T-cell (primary cell): Measurements from ENCODE around the gene CD2. TPM values are rescaled to one million over a fixed set of nuclear protein-coding genes. Genes with fewer than 3 reads are reported as not detected.
A peak's percentile ranks its signal among the peaks of the same experiment; 100 is the strongest.
"Not testable (repeated sequence)": the region's sequence is repeated elsewhere in the genome, so short reads cannot be mapped to it uniquely, and the experiment has no call there.

Experiments
- ATAC-seq, 4 experiments: fragments of 200-7000 bp in 3 of 4; fragments of 150-1000 bp in 1 of 4; cut with Tn5 transposase; replicated peaks in 1 of 4; 1 replicate in 3 of 4; 2 replicates in 1 of 4; pipeline ENCODE4 v1.10.0; 2021; ENCODE audit warnings: moderate library complexity in 3 of 4, mild to moderate bottlenecking in 2 of 4, moderate number of reproducible peaks in 1 of 4
- CTCF ChIA-PET, 2 donors: fragments of 300-600 bp; sonication (Branson Sonifier 250); formaldehyde crosslinking; loops; one replicate each; lab custom pipeline; 2022; ENCODE audit warnings: antibody characterized with exemption in 2 of 2; lab: Charles Lee
- POLR2A ChIA-PET, 2 donors: fragments of 300-600 bp; sonication (Branson Sonifier 250); formaldehyde crosslinking; loops; one replicate each; lab custom pipeline; 2022; ENCODE audit warnings: antibody characterized with exemption in 2 of 2; lab: Charles Lee
- DNase-seq, 35 experiments: peaks; one replicate each; pipeline versions ENCODE4 v3.0.0 to v3.0.0-alpha.2; 2013 to 2023
- H3K27ac ChIP-seq: one replicate; pipeline ENCODE4 v1.5.1; 2013; ENCODE audit warnings: low read length
- H3K27me3 ChIP-seq, 2 experiments: replicated peaks in 1 of 2; 1 replicate in 1 of 2; 2 replicates in 1 of 2; pipeline versions ENCODE4 v1.6.1 to v1.7.0; 2013; ENCODE audit warnings: low read length in 1 of 2, mixed read lengths in 1 of 2; ENCODE audit not compliant: control insufficient read depth in 2 of 2, insufficient read depth in 2 of 2; ENCODE audit errors: extremely low read depth in 1 of 2
- H3K36me3 ChIP-seq, 2 donors: 1 replicate in 1 of 2; 2 replicates in 1 of 2; pipeline versions ENCODE4 v1.6.1 to v1.7.0; 2013; ENCODE audit warnings: low read length in 1 of 2; ENCODE audit not compliant: control insufficient read depth in 2 of 2, insufficient read depth in 1 of 2; ENCODE audit errors: extremely low read depth in 1 of 2
- H3K4me1 ChIP-seq, 2 experiments: 1 replicate in 1 of 2; 2 replicates in 1 of 2; pipeline versions ENCODE4 v1.6.1 to v1.7.0; 2013; ENCODE audit warnings: low read length in 2 of 2, mixed read lengths in 1 of 2; ENCODE audit not compliant: insufficient read depth in 2 of 2, control insufficient read depth in 1 of 2; ENCODE audit errors: extremely low read depth in 1 of 2
- H3K4me3 ChIP-seq, 2 donors: 1 replicate in 1 of 2; 2 replicates in 1 of 2; pipeline versions ENCODE4 v1.5.1 to v1.7.0; 2013; ENCODE audit warnings: mild to moderate bottlenecking in 2 of 2, low read length in 1 of 2, moderate library complexity in 1 of 2; ENCODE audit not compliant: control insufficient read depth in 1 of 2; ENCODE audit errors: extremely low read depth in 1 of 2
- H3K9me3 ChIP-seq: 2 replicates; pipeline ENCODE4 v1.7.0; 2013
- H3K27ac Mint-ChIP-seq, 2 donors: one replicate each; pipeline ENCODE4 v1.8.0; 2020 to 2021; ENCODE audit warnings: mild to moderate bottlenecking in 2 of 2, mixed read lengths in 2 of 2
- H3K27me3 Mint-ChIP-seq, 2 donors: one replicate each; pipeline ENCODE4 v1.8.0; 2021 to 2022; ENCODE audit warnings: mixed read lengths in 2 of 2
- H3K36me3 Mint-ChIP-seq: one replicate; pipeline ENCODE4 v1.8.0; 2021; ENCODE audit warnings: mixed read lengths
- H3K4me1 Mint-ChIP-seq, 3 donors: one replicate each; pipeline ENCODE4 v1.8.0; 2020 to 2022; ENCODE audit warnings: mixed read lengths in 3 of 3, mild to moderate bottlenecking in 1 of 3
- H3K4me3 Mint-ChIP-seq, 3 donors: one replicate each; pipeline ENCODE4 v1.8.0; 2020 to 2022; ENCODE audit warnings: mild to moderate bottlenecking in 3 of 3, mixed read lengths in 3 of 3, moderate library complexity in 3 of 3
- H3K9me3 Mint-ChIP-seq, 3 donors: one replicate each; pipeline ENCODE4 v1.8.0; 2020 to 2022; ENCODE audit warnings: mixed read lengths in 3 of 3
- WGBS: methylation state at CpG from one replicate; pipeline ENCODE4 v1.1.5; 2013; ENCODE audit warnings: missing lambda C conversion rate; ENCODE audit not compliant: insufficient coverage; 5-methylcytosine and 5-hydroxymethylcytosine counted together
- total RNA-seq, 35 experiments: library from RNA in 6 of 35; stranded (reverse) in 6 of 35; fragments of 120-200 nt in 1 of 35; gene quantifications; one replicate each; pipeline versions ENCODE4 v1.2.1 to v1.2.4 and lab custom pipeline; 2013 to 2026

CD2 gene
- total RNA-seq, 5 donors from 2014 or later (not counting 1 experiment from before 2014, with no cell fraction given) = 119 to 209 (median 158) TPM

- POLR2A ChIA-PET = interaction anchor here in 1 of 2 donors (1.0 kb wide), 2 partner anchors 14 to 309 kb away, joined by 3 read pairs; partner anchors contain the start of gene TTF2
Observed at GRCh38 chr1:116751621-116752020, 2.6 kb upstream of the CD2 start.

GRCh38 chr1:116753312-116753711 lies 918 bp upstream of the CD2 start:
- Histone ChIP-seq H3K27ac (peak overlapping the region; percentile 80), H3K27me3 (no peaks in the 10 kb centered on the region), H3K4me1 (peaks cover 15% of the 10 kb centered on the region in 2 experiments), H3K4me3 (no peak overlapping the region), H3K9me3 (peaks cover 4% of the 10 kb centered on the region), H3K36me3 (peaks cover 0 to 2% of the 10 kb centered on the region in 2 donors)
- WGBS = no CpG with 5 or more reads among the region's 3 CpGs
- Mint-ChIP-seq H3K4me3 (peak overlapping the region; percentile 96 to 100 (median 99)), H3K27ac (peak overlapping the region; percentile 96 to 98), H3K27me3 (no peaks in the 10 kb centered on the region), H3K36me3 (peaks cover 33% of the 10 kb centered on the region), H3K4me1 (peaks cover 29 to 57% (median 34%) of the 10 kb centered on the region in 3 donors), H3K9me3 (peaks cover 0 to 15% (median 2%) of the 10 kb centered on the region in 3 donors)
- ATAC-seq (no peak), DNase-seq (peak in 1 of 35 experiments; percentile 27)
- CTCF ChIA-PET = no interaction called here
- POLR2A ChIA-PET = interaction anchor here in 1 of 2 donors (3.3 kb wide), 1 partner anchor 11 kb away, joined by 17 read pairs; no protein-coding TSS in a partner anchor

More at GRCh38 chr1:116751621-116752020, 2.6 kb upstream of the CD2 start:
- CTCF ChIA-PET = interaction anchor here (0.7 to 1.3 kb wide), 6 partner anchors 8 to 309 kb away, joined by 3 to 17 read pairs (median 3); partner anchors contain the start of gene TTF2 (in 1 of the 2)
- Histone ChIP-seq H3K4me1 (peaks cover 15% of the 10 kb centered on the region in 2 experiments), H3K4me3 (no peak overlapping the region), H3K9me3 (peaks cover 4% of the 10 kb centered on the region), H3K36me3 (no peaks in the 10 kb centered on the region), H3K27ac (peak overlapping the region; percentile 80), H3K27me3 (no peaks in the 10 kb centered on the region)
- Mint-ChIP-seq H3K4me3 (peak overlapping the region; percentile 37 to 68 (median 61)), H3K4me1 (peaks cover 29 to 43% (median 34%) of the 10 kb centered on the region in 3 donors), H3K27me3 (no peaks in the 10 kb centered on the region), H3K27ac (peak overlapping the region; percentile 93 to 97), H3K36me3 (peaks cover 32% of the 10 kb centered on the region), H3K9me3 (peaks cover 8 to 30% (median 11%) of the 10 kb centered on the region in 3 donors)
- DNase-seq = peak in 1 of 35 experiments; percentile 14
- WGBS = 13% methylated on average over 1 of the region's 1 CpG
- ATAC-seq = no peak

DNA sequence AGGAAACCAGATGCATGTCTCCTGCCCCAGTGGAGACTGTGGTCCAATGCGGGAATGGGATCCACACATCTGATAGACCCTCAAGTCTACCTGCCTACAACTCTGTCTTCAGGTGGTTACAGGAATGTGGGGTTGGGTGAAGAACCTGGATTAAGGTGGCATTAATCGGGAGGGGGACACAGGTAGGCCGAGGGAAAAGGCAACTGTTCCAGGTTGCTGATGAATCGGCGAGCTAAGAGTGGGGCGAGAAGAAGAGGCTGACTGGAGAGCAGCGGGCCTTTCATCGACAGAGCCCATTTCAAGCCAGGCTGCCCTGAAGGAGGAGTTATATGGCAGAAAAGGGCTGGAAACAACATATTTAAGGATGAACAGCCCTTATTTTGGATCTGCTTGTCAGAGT lies 836 bp downstream of the CD2 start:
- Histone ChIP-seq H3K36me3 (peaks cover 0 to 15% of the 10 kb centered on the region in 2 donors), H3K27ac (peak overlapping the region; percentile 80), H3K4me1 (peaks cover 22 to 26% of the 10 kb centered on the region in 2 experiments), H3K9me3 (no peaks in the 10 kb centered on the region), H3K4me3 (peak overlapping the region; percentile 81 to 91), H3K27me3 (no peaks in the 10 kb centered on the region)
- ChIA-PET POLR2A (interaction anchor here (0.6 to 3.8 kb wide), 8 partner anchors 9 to 49 kb away, joined by 3 to 51 read pairs (median 8); no protein-coding TSS in a partner anchor), CTCF (interaction anchor here (0.9 to 3.8 kb wide), 9 partner anchors 9 to 61 kb away, joined by 3 to 66 read pairs (median 4); no protein-coding TSS in a partner anchor)
- H3K9me3 Mint-ChIP-seq = peaks cover 0 to 3% (median 2%) of the 10 kb centered on the region in 3 donors
- ATAC-seq (peak in 2 of 4 experiments; percentile 13 to 18), DNase-seq (peak in 1 of 35 experiments; percentile 30)
- H3K27ac Mint-ChIP-seq = peak overlapping the region; percentile 96 to 98
- H3K4me3 Mint-ChIP-seq = peak overlapping the region; percentile 96 to 100 (median 99)
- peaks cover 41 to 75% (median 45%) of the 10 kb centered on the region in 3 donors for H3K4me1 Mint-ChIP-seq
- peaks cover 35% of the 10 kb centered on the region for H3K36me3 Mint-ChIP-seq
- H3K27me3 Mint-ChIP-seq = no peaks in the 10 kb centered on the region
- 5% methylated on average over 8 of the region's 8 CpGs for WGBS

DNA sequence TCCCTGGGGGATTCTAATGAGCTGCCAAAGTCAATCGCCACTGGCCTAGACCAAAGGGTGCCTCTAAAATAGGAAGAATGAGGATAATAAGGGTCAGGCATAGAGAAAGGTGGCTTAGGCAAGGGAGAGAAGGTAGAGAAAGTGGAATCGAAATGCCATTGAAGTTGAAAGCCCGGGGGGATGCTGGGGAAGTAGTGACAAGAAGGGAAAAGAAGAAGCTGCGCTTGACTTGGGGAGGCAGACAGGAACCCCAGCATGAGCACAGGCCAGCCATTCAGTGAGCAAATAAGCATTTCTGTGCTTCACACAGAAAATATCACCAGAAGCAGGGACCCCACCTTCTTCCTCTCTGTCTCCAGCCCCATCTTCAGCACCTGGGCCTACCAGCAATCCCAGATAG lies 1.5 kb downstream of the CD2 start:
- CTCF ChIA-PET = interaction anchor here (0.9 to 3.8 kb wide), 7 partner anchors 9 to 61 kb away, joined by 3 to 66 read pairs (median 3); no protein-coding TSS in a partner anchor
- Histone ChIP-seq H3K4me3 (peak overlapping the region; percentile 81 to 91), H3K9me3 (no peaks in the 10 kb centered on the region), H3K36me3 (peaks cover 3 to 20% of the 10 kb centered on the region in 2 donors), H3K27me3 (no peaks in the 10 kb centered on the region), H3K27ac (peak overlapping the region; percentile 80), H3K4me1 (peaks cover 25 to 32% of the 10 kb centered on the region in 2 experiments)
- Mint-ChIP-seq H3K27ac (peak overlapping the region; percentile 96 to 98), H3K36me3 (peaks cover 41% of the 10 kb centered on the region), H3K9me3 (no peaks in the 10 kb centered on the region), H3K27me3 (no peaks in the 10 kb centered on the region), H3K4me1 (peaks cover 45 to 81% (median 48%) of the 10 kb centered on the region in 3 donors), H3K4me3 (peak overlapping the region; percentile 96 to 100 (median 99))
- ATAC-seq (peak; percentile 16 to 42 (median 29)), DNase-seq (peak in 2 of 35 experiments; percentile 15 to 28)
- WGBS = 0% methylated on average over 3 of the region's 4 CpGs
- POLR2A ChIA-PET = interaction anchor here (0.6 to 3.8 kb wide), 6 partner anchors 9 to 304 kb away, joined by 3 to 51 read pairs (median 8); partner anchors contain the start of gene TTF2 (in 1 of the 2)

DNA sequence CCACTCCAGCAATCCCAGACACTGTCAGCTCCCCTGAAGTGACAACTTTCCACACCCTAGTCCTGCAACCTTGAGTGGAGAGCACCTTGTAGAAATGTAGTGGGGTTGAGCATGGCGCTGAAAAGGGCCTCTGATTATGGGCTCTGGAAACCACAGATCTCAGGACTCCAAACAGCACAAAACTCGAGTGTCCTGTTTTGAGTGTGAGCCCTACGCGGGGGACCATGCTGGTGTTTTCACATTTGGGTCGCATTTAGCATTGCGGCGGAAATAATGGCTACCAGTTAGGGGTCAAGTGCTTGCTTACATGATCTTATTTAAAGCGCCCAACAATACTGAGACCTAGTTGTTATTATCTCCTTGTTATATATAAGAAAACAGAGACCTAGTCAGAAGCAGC lies 1.9 kb downstream of the CD2 start:
- peak in 3 of 4 experiments; percentile 5 to 16 (median 5) for ATAC-seq

DNA sequence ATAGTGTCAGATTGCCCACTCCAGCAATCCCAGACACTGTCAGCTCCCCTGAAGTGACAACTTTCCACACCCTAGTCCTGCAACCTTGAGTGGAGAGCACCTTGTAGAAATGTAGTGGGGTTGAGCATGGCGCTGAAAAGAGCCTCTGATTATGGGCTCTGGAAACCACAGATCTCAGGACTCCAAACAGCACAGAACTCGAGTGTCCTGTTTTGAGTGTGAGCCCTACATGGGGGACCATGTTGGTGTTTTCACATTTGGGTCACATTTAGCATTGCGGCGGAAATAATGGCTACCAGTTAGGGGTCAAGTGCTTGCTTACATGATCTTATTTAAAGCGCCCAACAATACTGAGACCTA lies 4.2 kb downstream of the CD2 start:
- peaks cover 13 to 48% of the 10 kb centered on the region in 2 donors for H3K36me3 ChIP-seq
- H3K36me3 Mint-ChIP-seq = peaks cover 68% of the 10 kb centered on the region
- H3K4me3 ChIP-seq = peak overlapping the region; percentile 50 to 81
- no CpG with 5 or more reads among the region's 5 CpGs for WGBS
- POLR2A ChIA-PET = interaction anchor here in 1 of 2 donors (0.8 kb wide), 1 partner anchor 9 kb away, joined by 3 read pairs; no protein-coding TSS in a partner anchor
- CTCF ChIA-PET = interaction anchor here (1.0 to 1.1 kb wide), 2 partner anchors 13 to 24 kb away, joined by 3 read pairs; no protein-coding TSS in a partner anchor
- H3K27me3 ChIP-seq, H3K9me3 ChIP-seq, H3K9me3 Mint-ChIP-seq, H3K27me3 Mint-ChIP-seq, ATAC-seq: not testable (repeated sequence)
- H3K4me1 ChIP-seq = peaks cover 42 to 48% of the 10 kb centered on the region in 2 experiments
- H3K27ac Mint-ChIP-seq = peak overlapping the region; percentile 94 to 100
- peak overlapping the region; percentile 96 to 100 (median 99) for H3K4me3 Mint-ChIP-seq
- peak in 1 of 35 experiments; percentile 22 for DNase-seq
- H3K4me1 Mint-ChIP-seq = peaks cover 52 to 88% (median 54%) of the 10 kb centered on the region in 3 donors
- H3K27ac ChIP-seq = peak overlapping the region; percentile 80

More for the DNA sequence above, 1.9 kb downstream of the CD2 start:
- peak in 1 of 35 experiments; percentile 26 for DNase-seq
- Histone ChIP-seq H3K36me3 (peaks cover 7 to 25% of the 10 kb centered on the region in 2 donors), H3K4me3 (peak overlapping the region; percentile 81 to 91), H3K27ac (peak overlapping the region; percentile 80), H3K4me1 (peaks cover 26 to 36% of the 10 kb centered on the region in 2 experiments)
- not testable (repeated sequence) for H3K27me3 Mint-ChIP-seq, H3K9me3 Mint-ChIP-seq, H3K27me3 ChIP-seq, H3K9me3 ChIP-seq
- WGBS = 0% methylated on average over 1 of the region's 8 CpGs
- POLR2A ChIA-PET = interaction anchor here (0.6 to 3.8 kb wide), 7 partner anchors 8 to 304 kb away, joined by 3 to 51 read pairs (median 6); partner anchors contain the start of gene TTF2 (in 1 of the 2)
- Mint-ChIP-seq H3K4me1 (peaks cover 46 to 81% (median 49%) of the 10 kb centered on the region in 3 donors), H3K36me3 (peaks cover 45% of the 10 kb centered on the region), H3K4me3 (peak overlapping the region; percentile 96 to 100 (median 99)), H3K27ac (peak overlapping the region; percentile 96 to 98)
- CTCF ChIA-PET = interaction anchor here (0.6 to 3.8 kb wide), 8 partner anchors 11 to 340 kb away, joined by 3 to 66 read pairs (median 3); no protein-coding TSS in a partner anchor
